Gastroesophageal sphincter (tissue), 3 donors: ENCODE results near the gene EXOG.

Experiments
- EP300 ChIP-seq: sonication (generic); formaldehyde crosslinking; IDR thresholded peaks from one replicate; pipeline ENCODE4 v1.6.1; 2017; ENCODE audit warnings: antibody characterized with exemption, mild to moderate bottlenecking
- POLR2A ChIP-seq, 2 donors: fragments of 450-650 bp; IDR thresholded peaks; one replicate each; pipeline ENCODE4 v1.6.1; 2017; ENCODE audit warnings: antibody characterized with exemption in 2 of 2, mild to moderate bottlenecking in 2 of 2, moderate library complexity in 1 of 2
- TF ChIP-seq, protein P1 (sequence below), 4 experiments: fragments of 200-600 bp in 2 of 4; fragments of 450-650 bp in 2 of 4; sonication (generic) in 1 of 4; IDR thresholded peaks; one replicate each; pipeline ENCODE4 v1.5.1; 2017 to 2019; ENCODE audit warnings: antibody characterized with exemption in 4 of 4, mild to moderate bottlenecking in 2 of 4, moderate library complexity in 2 of 4

DNA sequence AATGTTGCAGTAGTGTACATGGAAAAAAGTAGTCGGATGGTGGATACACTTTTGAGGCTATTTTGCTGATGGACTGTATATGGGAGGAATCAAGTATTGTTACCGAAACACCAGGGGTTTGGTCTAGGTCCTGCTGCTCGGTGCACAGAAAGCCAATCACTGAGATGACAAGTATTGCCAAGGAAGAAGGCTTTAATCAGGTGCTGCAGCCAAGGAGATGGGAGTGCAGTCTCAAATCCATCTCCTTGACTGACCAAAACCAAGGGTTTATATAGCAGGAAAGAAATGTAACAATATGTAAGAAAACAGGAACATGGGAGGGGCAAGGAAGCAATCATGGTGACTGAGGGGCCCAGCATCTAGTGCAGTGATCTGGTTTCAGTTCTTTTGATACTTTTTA, 45.3 kb upstream of the EXOG start:
- TF ChIP-seq, protein P1, sequence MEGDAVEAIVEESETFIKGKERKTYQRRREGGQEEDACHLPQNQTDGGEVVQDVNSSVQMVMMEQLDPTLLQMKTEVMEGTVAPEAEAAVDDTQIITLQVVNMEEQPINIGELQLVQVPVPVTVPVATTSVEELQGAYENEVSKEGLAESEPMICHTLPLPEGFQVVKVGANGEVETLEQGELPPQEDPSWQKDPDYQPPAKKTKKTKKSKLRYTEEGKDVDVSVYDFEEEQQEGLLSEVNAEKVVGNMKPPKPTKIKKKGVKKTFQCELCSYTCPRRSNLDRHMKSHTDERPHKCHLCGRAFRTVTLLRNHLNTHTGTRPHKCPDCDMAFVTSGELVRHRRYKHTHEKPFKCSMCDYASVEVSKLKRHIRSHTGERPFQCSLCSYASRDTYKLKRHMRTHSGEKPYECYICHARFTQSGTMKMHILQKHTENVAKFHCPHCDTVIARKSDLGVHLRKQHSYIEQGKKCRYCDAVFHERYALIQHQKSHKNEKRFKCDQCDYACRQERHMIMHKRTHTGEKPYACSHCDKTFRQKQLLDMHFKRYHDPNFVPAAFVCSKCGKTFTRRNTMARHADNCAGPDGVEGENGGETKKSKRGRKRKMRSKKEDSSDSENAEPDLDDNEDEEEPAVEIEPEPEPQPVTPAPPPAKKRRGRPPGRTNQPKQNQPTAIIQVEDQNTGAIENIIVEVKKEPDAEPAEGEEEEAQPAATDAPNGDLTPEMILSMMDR (IDR thresholded peaks at IDR 0.05), result no peak
- TF ChIP-seq POLR2A (IDR thresholded peaks at IDR 0.05), result no peak
- no peak for TF ChIP-seq EP300
